Ovary (tissue), 9 donors: ENCODE measurements around the gene POGLUT2. TPM values are rescaled to one million over a fixed set of nuclear protein-coding genes. Genes with fewer than 3 reads are reported as not detected.

Experiments used
- DNase-seq, 5 donors: peaks; one replicate each; pipeline ENCODE4 v3.0.0-alpha.2; 2019 to 2020
- H3K27ac ChIP-seq, 2 donors: fragments of 200-600 bp; one replicate each; pipeline versions ENCODE4 v1.5.1 to v1.8.0; 2019 to 2022
- H3K27me3 ChIP-seq: fragments of 200-600 bp; one replicate; pipeline ENCODE4 v1.8.0; 2022
- H3K36me3 ChIP-seq: fragments of 200-600 bp; sonication (generic); one replicate; pipeline ENCODE4 v1.5.1; 2019
- H3K4me1 ChIP-seq: one replicate; pipeline ENCODE4 v1.8.1; 2013; ENCODE audit warnings: mild to moderate bottlenecking, moderate library complexity; ENCODE audit not compliant: insufficient read depth
- H3K4me3 ChIP-seq: fragments of 200-600 bp; sonication (generic); one replicate; pipeline ENCODE4 v1.5.1; 2017
- H3K9me3 ChIP-seq, 2 donors: fragments of 200-600 bp in 1 of 2; sonication (generic) in 1 of 2; one replicate each; pipeline versions ENCODE4 v1.5.1 to v1.8.1; 2013 to 2019; ENCODE audit warnings: mild to moderate bottlenecking in 1 of 2, moderate library complexity in 1 of 2
- EP300 ChIP-seq: sonication (generic); formaldehyde crosslinking; IDR thresholded peaks from one replicate; pipeline ENCODE4 v1.6.1; 2017; ENCODE audit warnings: antibody characterized with exemption
- POLR2A ChIP-seq: fragments of 450-650 bp; IDR thresholded peaks from one replicate; pipeline ENCODE4 v1.6.1; 2017; ENCODE audit warnings: antibody characterized with exemption, mild to moderate bottlenecking, moderate library complexity
- WGBS, 3 donors: extraction: QIAGEN DNeasy Blood & Tissue Kit in 1 of 3; methylation state at CpG; one replicate each; pipeline versions ENCODE4 v1.1.5 to v1.1.7; 2013 to 2017; 5-methylcytosine and 5-hydroxymethylcytosine counted together
- intact Hi-C, 4 donors: fragments of 100-400 bp; cut with DNase I; formaldehyde crosslinking; loops; one replicate each; pipeline versions ENCODE4 v1.11.0 to v1.15.1; 2022 to 2023
- polyA plus RNA-seq, 2 donors: library from polyadenylated mRNA; stranded (reverse); fragments of 200-250 nt in 1 of 2; fragments of 350-450 nt in 1 of 2; fragmentation: Illumina TruSeq in 1 of 2; extraction: RNeasy Lipid Tissue Mini Kit (QIAGEN cat#74804) in 1 of 2; gene quantifications; one replicate each; pipeline ENCODE4 v1.2.3, GENCODE V29; 2013 to 2014
- total RNA-seq, 7 donors: library from RNA; depleted of rRNA in 2 of 7; stranded (reverse); fragments of >200 nt in 2 of 7; fragmentation: NEBNext Ultra II Directional in 3 of 7; extraction: Animal tissue kit (Norgen Biotek cat#: 25700) in 3 of 7; gene quantifications; one replicate each; pipeline versions ENCODE4 v1.1.0 to v1.2.4, GENCODE V29; 2016 to 2023
- TF ChIP-seq, protein P1 (sequence below), 3 donors: fragments of 450-650 bp in 2 of 3; fragments of 200-600 bp in 1 of 3; IDR thresholded peaks; one replicate each; pipeline versions ENCODE4 v1.5.1 to v1.8.0; 2016 to 2022; ENCODE audit warnings: antibody characterized with exemption in 3 of 3, mild to moderate bottlenecking in 1 of 3
- donor health status: DM: no; HTN: no; CAD: no; lungs with moderate emphysema.
- donor health status: DM: no; HTN: no; CAD: no.
- donor health status: Bipolar disorder and iron deficiency.
- donor health status: DM: yes; HTN: yes; CAD: no.
- donor health status: DM: no; HTN: no; CAD: no.
- donor health status: DM: yes; HTN: yes; CAD: no.

POGLUT2 gene
- total and polyA plus RNA-seq, 9 donors: 4.5 to 13.0 (median 7.2) TPM

DNA sequence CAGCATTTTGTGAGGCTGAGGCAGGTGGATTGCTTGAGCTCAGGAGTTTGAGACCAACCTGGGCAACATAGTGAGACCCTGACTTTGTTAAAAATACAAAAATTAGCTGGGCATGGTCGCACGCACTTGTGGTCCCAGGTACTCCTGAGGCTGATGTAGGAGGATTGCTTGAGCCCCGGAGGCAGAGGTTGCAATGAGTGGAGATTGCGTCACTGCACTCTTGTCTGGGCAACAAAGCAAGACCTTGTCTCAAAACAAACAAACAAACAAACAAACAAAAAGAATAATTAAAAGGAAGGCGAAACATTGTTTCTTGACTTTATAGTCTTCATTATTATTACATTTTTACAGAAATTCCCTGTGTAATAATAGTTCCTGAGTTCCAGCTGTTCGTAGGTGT lies 16.0 kb upstream of the POGLUT2 start:
- TF ChIP-seq EP300 (no peak), POLR2A (no peak)
- TF ChIP-seq, protein P1, sequence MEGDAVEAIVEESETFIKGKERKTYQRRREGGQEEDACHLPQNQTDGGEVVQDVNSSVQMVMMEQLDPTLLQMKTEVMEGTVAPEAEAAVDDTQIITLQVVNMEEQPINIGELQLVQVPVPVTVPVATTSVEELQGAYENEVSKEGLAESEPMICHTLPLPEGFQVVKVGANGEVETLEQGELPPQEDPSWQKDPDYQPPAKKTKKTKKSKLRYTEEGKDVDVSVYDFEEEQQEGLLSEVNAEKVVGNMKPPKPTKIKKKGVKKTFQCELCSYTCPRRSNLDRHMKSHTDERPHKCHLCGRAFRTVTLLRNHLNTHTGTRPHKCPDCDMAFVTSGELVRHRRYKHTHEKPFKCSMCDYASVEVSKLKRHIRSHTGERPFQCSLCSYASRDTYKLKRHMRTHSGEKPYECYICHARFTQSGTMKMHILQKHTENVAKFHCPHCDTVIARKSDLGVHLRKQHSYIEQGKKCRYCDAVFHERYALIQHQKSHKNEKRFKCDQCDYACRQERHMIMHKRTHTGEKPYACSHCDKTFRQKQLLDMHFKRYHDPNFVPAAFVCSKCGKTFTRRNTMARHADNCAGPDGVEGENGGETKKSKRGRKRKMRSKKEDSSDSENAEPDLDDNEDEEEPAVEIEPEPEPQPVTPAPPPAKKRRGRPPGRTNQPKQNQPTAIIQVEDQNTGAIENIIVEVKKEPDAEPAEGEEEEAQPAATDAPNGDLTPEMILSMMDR (IDR thresholded peaks at IDR 0.05): no peak
- Histone ChIP-seq H3K4me3 (no peak overlapping the region), H3K4me1 (no peaks in the 10 kb centered on the region), H3K36me3 (no peaks in the 10 kb centered on the region), H3K27ac (no peak overlapping the region), H3K27me3 (no peaks in the 10 kb centered on the region), H3K9me3 (peaks cover 0 to 4% of the 10 kb centered on the region in 2 donors)
- 79 to 94% (median 86%) methylated on average over 6 of the region's 6 CpGs for WGBS, 3 donors
- no peak for DNase-seq
- intact Hi-C loops: no loop called here

GRCh38 chr13:102814025-102814607 lies 15.3 kb upstream of the POGLUT2 start:
- TF ChIP-seq, protein P1 (IDR thresholded peaks at IDR 0.05): no peak
- TF ChIP-seq POLR2A (no peak), EP300 (no peak)
- Histone ChIP-seq H3K27me3 (no peaks in the 10 kb centered on the region), H3K9me3 (peaks cover 0 to 4% of the 10 kb centered on the region in 2 donors), H3K27ac (no peak overlapping the region), H3K36me3 (no peaks in the 10 kb centered on the region), H3K4me3 (no peak overlapping the region), H3K4me1 (no peaks in the 10 kb centered on the region)
- intact Hi-C loops: no loop called here
- WGBS, 3 donors: 69 to 84% (median 76%) methylated on average over 7 of the region's 7 CpGs
- DNase-seq: no peak

- H3K27ac ChIP-seq: no peak overlapping the region
- intact Hi-C loops: no loop called here
- TF ChIP-seq, protein P1 (IDR thresholded peaks at IDR 0.05): no peak
- TF ChIP-seq POLR2A: no peak
- no peak for TF ChIP-seq EP300
These were observed 14.0 kb upstream of the POGLUT2 start for GRCh38 chr13:102812611-102813287.

DNA sequence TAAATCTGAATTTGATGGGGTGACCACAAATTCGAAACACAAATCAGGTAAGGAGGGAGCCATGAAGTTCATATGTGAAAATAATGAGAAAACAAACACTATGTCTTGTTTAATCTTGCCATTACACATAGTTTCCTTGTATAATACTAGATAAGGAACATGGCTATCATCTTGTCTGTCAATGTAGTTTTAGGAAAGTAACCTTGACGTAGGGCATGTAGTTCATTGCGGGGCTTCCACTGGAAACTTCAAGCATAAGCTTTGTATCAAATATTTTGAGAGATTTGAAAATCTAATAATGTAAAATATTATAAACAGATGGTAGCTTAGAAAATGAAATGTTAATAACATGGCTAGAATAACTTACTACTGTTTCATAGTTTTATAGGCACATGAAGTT lies 8.9 kb upstream of the POGLUT2 start:
- no peak for DNase-seq
- intact Hi-C loops: no loop called here
- H3K27me3 ChIP-seq: no peaks in the 10 kb centered on the region
- H3K4me1 ChIP-seq: no peaks in the 10 kb centered on the region
- no peak overlapping the region for H3K4me3 ChIP-seq
- no peaks in the 10 kb centered on the region for H3K36me3 ChIP-seq
- peaks cover 0 to 4% of the 10 kb centered on the region in 2 donors for H3K9me3 ChIP-seq
- TF ChIP-seq, protein P1 (IDR thresholded peaks at IDR 0.05): no peak
- TF ChIP-seq POLR2A: no peak
- TF ChIP-seq EP300: no peak
- no peak overlapping the region for H3K27ac ChIP-seq
- WGBS, 3 donors: 95 to 97% (median 97%) methylated on average over 3 of the region's 3 CpGs

More at GRCh38 chr13:102812611-102813287, 14.0 kb upstream of the POGLUT2 start:
- Histone ChIP-seq H3K9me3 (peaks cover 0 to 4% of the 10 kb centered on the region in 2 donors), H3K36me3 (no peaks in the 10 kb centered on the region), H3K4me3 (no peak overlapping the region), H3K27me3 (no peaks in the 10 kb centered on the region), H3K4me1 (no peaks in the 10 kb centered on the region)
- no peak for DNase-seq
